ENCODE results near the gene ZC3H12D. TPM values are rescaled to one million over a fixed set of nuclear protein-coding genes. Genes with fewer than 3 reads are reported as not detected.

Gene ZC3H12D
- total RNA-seq, 1 experiment from 2014 or later, result not detected

GRCh38 chr6:149501768-149502167 is 17.0 kb upstream of the ZC3H12D start:
- Histone ChIP-seq H3K27ac (ENCODE audit: low read length) (no peak overlapping the region), H2AFZ (ENCODE audit: low read length) (no peak overlapping the region), H3K4me3 (ENCODE audit: low read length) (no peak overlapping the region), H4K20me1 (ENCODE audit: low read length) (no peaks in the 10 kb centered on the region), H3K4me1 (ENCODE audit: insufficient read depth, low read length) (peaks cover 7% of the 10 kb centered on the region; the same call in 1 of the 2 replicates), H3K36me3 (ENCODE audit: low read depth, low read length) (no peaks in the 10 kb centered on the region), H3K9me3 (ENCODE audit: low read length) (no peaks in the 10 kb centered on the region), H3F3A (ENCODE audit: low read length, unreplicated experiment) (no peaks in the 10 kb centered on the region), H3K27me3 (ENCODE audit: low read length) (no peaks in the 10 kb centered on the region), H3K9me2 (replicated peaks; ENCODE audit: low read length) (no peaks in the 10 kb centered on the region), H3K79me2 (ENCODE audit: low read length) (no peaks in the 10 kb centered on the region), H3K4me2 (ENCODE audit: low read length) (no peak overlapping the region), H3K9ac (ENCODE audit: low read length) (no peak overlapping the region)
- BruUV-seq (replicated peaks), result no TSS peak
- POLR2A ChIA-PET (ENCODE audit: unreplicated experiment), result no interaction called here
- TF ChIP-seq EZH2 (IDR thresholded peaks at IDR 0.05; ENCODE audit: low read length, unreplicated experiment) (no peak), CTCF (conservative IDR thresholded peaks at IDR 0.05; ENCODE audit: low read depth, low read length) (no peak), EZH2phosphoT487 (IDR thresholded peaks at IDR 0.05; ENCODE audit: borderline replicate concordance, low read length) (no peak)
- CTCF ChIA-PET, result no interaction called here
- ATAC-seq (no peak), DNase-seq (no peak)
- intact Hi-C loops (cut with micrococcal nuclease), result no loop called here

- H3K9me2 ChIP-seq (replicated peaks; ENCODE audit: low read length), result no peaks in the 10 kb centered on the region
- intact Hi-C loops (cut with micrococcal nuclease), result no loop called here
- no peak overlapping the region for H3K4me3 ChIP-seq (ENCODE audit: low read length)
- H3K4me2 ChIP-seq (ENCODE audit: low read length), result no peak overlapping the region
- ATAC-seq, result no peak
- H3F3A ChIP-seq (ENCODE audit: low read length, unreplicated experiment), result no peaks in the 10 kb centered on the region
- ChIA-PET POLR2A (ENCODE audit: unreplicated experiment) (no interaction called here), CTCF (no interaction called here)
- H4K20me1 ChIP-seq (ENCODE audit: low read length), result no peaks in the 10 kb centered on the region
- H3K27me3 ChIP-seq (ENCODE audit: low read length), result no peaks in the 10 kb centered on the region
- BruUV-seq (replicated peaks), result no TSS peak
- H3K9ac ChIP-seq (ENCODE audit: low read length), result no peak overlapping the region
- TF ChIP-seq EZH2 (IDR thresholded peaks at IDR 0.05; ENCODE audit: low read length, unreplicated experiment), result no peak
- TF ChIP-seq EZH2phosphoT487 (IDR thresholded peaks at IDR 0.05; ENCODE audit: borderline replicate concordance, low read length), result no peak
- TF ChIP-seq CTCF (conservative IDR thresholded peaks at IDR 0.05; ENCODE audit: low read depth, low read length), result no peak
- peaks cover 12% of the 10 kb centered on the region for H3K4me1 ChIP-seq (ENCODE audit: insufficient read depth, low read length)
- no peaks in the 10 kb centered on the region for H3K36me3 ChIP-seq (ENCODE audit: low read depth, low read length)
- no peaks in the 10 kb centered on the region for H3K9me3 ChIP-seq (ENCODE audit: low read length)
- H3K27ac ChIP-seq (ENCODE audit: low read length), result no peak overlapping the region
- no peak for DNase-seq
- no peak overlapping the region for H2AFZ ChIP-seq (ENCODE audit: low read length)
- H3K79me2 ChIP-seq (ENCODE audit: low read length), result no peaks in the 10 kb centered on the region
These were observed 16.4 kb upstream of the ZC3H12D start for GRCh38 chr6:149501201-149501600.

- Histone ChIP-seq H3K79me2 (ENCODE audit: low read length) (no peaks in the 10 kb centered on the region), H3K9me3 (ENCODE audit: low read length) (no peaks in the 10 kb centered on the region), H3K9me2 (replicated peaks; ENCODE audit: low read length) (no peaks in the 10 kb centered on the region), H2AFZ (ENCODE audit: low read length) (no peak overlapping the region), H3K4me3 (ENCODE audit: low read length) (no peak overlapping the region), H3K4me1 (ENCODE audit: insufficient read depth, low read length) (peaks cover 23% of the 10 kb centered on the region), H3K27me3 (ENCODE audit: low read length) (no peaks in the 10 kb centered on the region), H3K36me3 (ENCODE audit: low read depth, low read length) (no peaks in the 10 kb centered on the region), H3K27ac (ENCODE audit: low read length) (no peak overlapping the region), H3F3A (ENCODE audit: low read length, unreplicated experiment) (no peaks in the 10 kb centered on the region), H3K4me2 (ENCODE audit: low read length) (no peak overlapping the region), H3K9ac (ENCODE audit: low read length) (no peak overlapping the region), H4K20me1 (ENCODE audit: low read length) (no peaks in the 10 kb centered on the region)
- ChIA-PET POLR2A (ENCODE audit: unreplicated experiment) (no interaction called here), CTCF (no interaction called here)
- intact Hi-C loops (cut with micrococcal nuclease), result no loop called here
- DNase-seq (no peak), ATAC-seq (no peak)
- TF ChIP-seq EZH2 (IDR thresholded peaks at IDR 0.05; ENCODE audit: low read length, unreplicated experiment), result no peak
- no peak for TF ChIP-seq CTCF (conservative IDR thresholded peaks at IDR 0.05; ENCODE audit: low read depth, low read length)
- TF ChIP-seq EZH2phosphoT487 (IDR thresholded peaks at IDR 0.05; ENCODE audit: borderline replicate concordance, low read length), result no peak
- no TSS peak for BruUV-seq (replicated peaks)
These were observed 15.3 kb upstream of the ZC3H12D start for GRCh38 chr6:149500096-149500495.

Measured in PC-3 (cell line).